Measurements from ENCODE around the gene IL13RA1.

Gene IL13RA1

GRCh38 chrX:118823263-118824172 lies 96.1 kb downstream of the IL13RA1 start, which contains the start of gene ZCCHC12:
TSS of gene ZCCHC12 (plus strand) at chrX:118823824. CDS start at chrX:118825245, 1,421 bp downstream.
- H3K4me3 ChIP-seq (ENCODE audit: low read length), result peak within 1 kb of the TSS; percentile 45

GRCh38 chrX:118824173-118824730 lies 96.8 kb downstream of the IL13RA1 start:
- peak overlapping the region; percentile 45 for H3K4me3 ChIP-seq (ENCODE audit: low read length)
- no peak overlapping the region for H3K9ac ChIP-seq (ENCODE audit: low read length)
- no peak overlapping the region for H3K27ac ChIP-seq (ENCODE audit: low read depth, low read length)
- H3K36me3 ChIP-seq (ENCODE audit: control insufficient read depth, insufficient read depth, low read length), result no peaks in the 10 kb centered on the region
- peaks cover 3% of the 10 kb centered on the region for H3K27me3 ChIP-seq (ENCODE audit: control insufficient read depth, insufficient read depth, low read length)
- no peaks in the 10 kb centered on the region for H3K4me1 ChIP-seq (ENCODE audit: control insufficient read depth, insufficient read depth, low read length)

More at GRCh38 chrX:118823263-118824172, 96.1 kb downstream of the IL13RA1 start, which contains the start of gene ZCCHC12:
- H3K4me1 ChIP-seq (ENCODE audit: control insufficient read depth, insufficient read depth, low read length), result no peaks in the 10 kb centered on the region
- no peak within 1 kb of the TSS for H3K9ac ChIP-seq (ENCODE audit: low read length)
- H3K36me3 ChIP-seq (ENCODE audit: control insufficient read depth, insufficient read depth, low read length), result no peaks in the 10 kb centered on the region
- peaks cover 3% of the 10 kb centered on the region for H3K27me3 ChIP-seq (ENCODE audit: control insufficient read depth, insufficient read depth, low read length)
- H3K27ac ChIP-seq (ENCODE audit: low read depth, low read length), result no peak within 1 kb of the TSS

- Histone ChIP-seq H3K27ac (ENCODE audit: low read depth, low read length) (no peak overlapping the region), H3K4me3 (ENCODE audit: low read length) (no peak overlapping the region), H3K36me3 (ENCODE audit: control insufficient read depth, insufficient read depth, low read length) (no peaks in the 10 kb centered on the region), H3K27me3 (ENCODE audit: control insufficient read depth, insufficient read depth, low read length) (peaks cover 3% of the 10 kb centered on the region), H3K4me1 (ENCODE audit: control insufficient read depth, insufficient read depth, low read length) (no peaks in the 10 kb centered on the region), H3K9ac (ENCODE audit: low read length) (no peak overlapping the region)
Observed at GRCh38 chrX:118825227-118825626, 97.8 kb downstream of the IL13RA1 start.

GRCh38 chrX:118839334-118839958 lies 112.0 kb downstream of the IL13RA1 start:
- Histone ChIP-seq H3K27me3 (ENCODE audit: control insufficient read depth, insufficient read depth, low read length) (peaks cover 3% of the 10 kb centered on the region), H3K4me3 (ENCODE audit: low read length) (peak overlapping the region; percentile 47), H3K9ac (ENCODE audit: low read length) (no peak overlapping the region), H3K4me1 (ENCODE audit: control insufficient read depth, insufficient read depth, low read length) (no peaks in the 10 kb centered on the region), H3K27ac (ENCODE audit: low read depth, low read length) (no peak overlapping the region), H3K36me3 (ENCODE audit: control insufficient read depth, insufficient read depth, low read length) (no peaks in the 10 kb centered on the region)

Measured in rectal smooth muscle tissue (tissue), 1 donor.